Mucosa of descending colon (tissue), 3 donors: ENCODE data around the gene F7. TPM values are rescaled to one million over a fixed set of nuclear protein-coding genes. Genes with fewer than 3 reads are reported as not detected.
A peak's percentile ranks its signal among the peaks of the same experiment; 100 is the strongest.

ENCODE experiments used
- ATAC-seq: fragments of 200-7000 bp; cut with Tn5 transposase; one replicate; pipeline ENCODE4 v1.9.1; 2020; ENCODE audit warnings: mild to moderate bottlenecking, moderate library complexity
- DNase-seq, 3 donors: peaks; one replicate each; pipeline ENCODE4 v3.0.0-alpha.2; 2020
- H3K36me3 ChIP-seq: fragments of 200-600 bp; one replicate; pipeline ENCODE4 v1.8.0; 2021; ENCODE audit warnings: low read depth, mild to moderate bottlenecking
- H3K4me1 ChIP-seq: fragments of 200-600 bp; one replicate; pipeline ENCODE4 v1.8.0; 2021; ENCODE audit warnings: low read depth, mild to moderate bottlenecking
- H3K4me3 ChIP-seq: fragments of 200-600 bp; one replicate; pipeline ENCODE4 v1.8.0; 2021; ENCODE audit warnings: mild to moderate bottlenecking
- H3K9me3 ChIP-seq: fragments of 200-600 bp; one replicate; pipeline ENCODE4 v1.8.0; 2021; ENCODE audit warnings: mild to moderate bottlenecking
- intact Hi-C, 2 donors: fragments of 100-400 bp; cut with DNase I in 1 of 2; cut with micrococcal nuclease in 1 of 2; formaldehyde crosslinking; loops; one replicate each; pipeline versions ENCODE4 v1.11.0 to v1.11.1; 2022; cut with DNase I, micrococcal nuclease
- total RNA-seq, 3 donors: library from RNA; stranded (reverse); fragmentation: NEBNext Ultra II Directional in 2 of 3; extraction: Animal tissue kit (Norgen Biotek cat#: 25700) in 2 of 3; gene quantifications; one replicate each; pipeline versions ENCODE4 v1.2.1 to v1.2.4, GENCODE V29; 2021 to 2023
- TF ChIP-seq, protein P1 (sequence below): fragments of 200-600 bp; IDR thresholded peaks from one replicate; pipeline ENCODE4 v1.8.0; 2022; ENCODE audit warnings: antibody characterized with exemption, mild to moderate bottlenecking
- donor health status: DM: no; HTN: no; CAD: no; lungs with moderate emphysema.
- donor health status: DM: no; HTN: no; CAD: no.
- donor health status: DM: no; HTN: yes; CAD: no.

The F7 gene
- total RNA-seq, 3 donors from 2014 or later: 0.19 TPM; not detected in 2

DNA sequence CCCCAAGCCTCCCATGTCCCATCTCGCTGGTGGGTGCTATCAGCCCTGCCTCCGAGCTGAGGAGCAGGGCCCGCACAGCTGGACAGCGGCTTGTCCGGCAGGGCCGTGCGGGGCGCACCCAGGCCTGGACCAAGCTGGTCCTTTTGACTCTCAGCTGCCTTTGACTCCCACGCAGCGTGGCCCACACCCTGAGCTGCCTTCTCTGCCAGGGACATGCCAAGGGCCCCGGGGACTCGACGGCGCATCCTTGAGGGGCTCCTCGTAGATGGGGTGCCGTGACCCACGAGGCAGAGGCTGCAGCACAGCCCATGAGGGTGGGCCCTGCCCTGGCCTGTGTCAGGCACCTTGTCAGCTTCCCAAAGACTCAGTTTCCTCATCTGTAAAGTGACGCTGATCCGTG is 38.8 kb upstream of the F7 start:
- TF ChIP-seq, protein P1, sequence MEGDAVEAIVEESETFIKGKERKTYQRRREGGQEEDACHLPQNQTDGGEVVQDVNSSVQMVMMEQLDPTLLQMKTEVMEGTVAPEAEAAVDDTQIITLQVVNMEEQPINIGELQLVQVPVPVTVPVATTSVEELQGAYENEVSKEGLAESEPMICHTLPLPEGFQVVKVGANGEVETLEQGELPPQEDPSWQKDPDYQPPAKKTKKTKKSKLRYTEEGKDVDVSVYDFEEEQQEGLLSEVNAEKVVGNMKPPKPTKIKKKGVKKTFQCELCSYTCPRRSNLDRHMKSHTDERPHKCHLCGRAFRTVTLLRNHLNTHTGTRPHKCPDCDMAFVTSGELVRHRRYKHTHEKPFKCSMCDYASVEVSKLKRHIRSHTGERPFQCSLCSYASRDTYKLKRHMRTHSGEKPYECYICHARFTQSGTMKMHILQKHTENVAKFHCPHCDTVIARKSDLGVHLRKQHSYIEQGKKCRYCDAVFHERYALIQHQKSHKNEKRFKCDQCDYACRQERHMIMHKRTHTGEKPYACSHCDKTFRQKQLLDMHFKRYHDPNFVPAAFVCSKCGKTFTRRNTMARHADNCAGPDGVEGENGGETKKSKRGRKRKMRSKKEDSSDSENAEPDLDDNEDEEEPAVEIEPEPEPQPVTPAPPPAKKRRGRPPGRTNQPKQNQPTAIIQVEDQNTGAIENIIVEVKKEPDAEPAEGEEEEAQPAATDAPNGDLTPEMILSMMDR: no peak
- Histone ChIP-seq H3K4me3 (no peak overlapping the region), H3K9me3 (no peaks in the 10 kb centered on the region), H3K4me1 (no peaks in the 10 kb centered on the region), H3K36me3 (no peaks in the 10 kb centered on the region)
- ATAC-seq: no peak
- intact Hi-C loops: no loop called here
- peak in 1 of 3 donors; percentile 26 for DNase-seq

DNA sequence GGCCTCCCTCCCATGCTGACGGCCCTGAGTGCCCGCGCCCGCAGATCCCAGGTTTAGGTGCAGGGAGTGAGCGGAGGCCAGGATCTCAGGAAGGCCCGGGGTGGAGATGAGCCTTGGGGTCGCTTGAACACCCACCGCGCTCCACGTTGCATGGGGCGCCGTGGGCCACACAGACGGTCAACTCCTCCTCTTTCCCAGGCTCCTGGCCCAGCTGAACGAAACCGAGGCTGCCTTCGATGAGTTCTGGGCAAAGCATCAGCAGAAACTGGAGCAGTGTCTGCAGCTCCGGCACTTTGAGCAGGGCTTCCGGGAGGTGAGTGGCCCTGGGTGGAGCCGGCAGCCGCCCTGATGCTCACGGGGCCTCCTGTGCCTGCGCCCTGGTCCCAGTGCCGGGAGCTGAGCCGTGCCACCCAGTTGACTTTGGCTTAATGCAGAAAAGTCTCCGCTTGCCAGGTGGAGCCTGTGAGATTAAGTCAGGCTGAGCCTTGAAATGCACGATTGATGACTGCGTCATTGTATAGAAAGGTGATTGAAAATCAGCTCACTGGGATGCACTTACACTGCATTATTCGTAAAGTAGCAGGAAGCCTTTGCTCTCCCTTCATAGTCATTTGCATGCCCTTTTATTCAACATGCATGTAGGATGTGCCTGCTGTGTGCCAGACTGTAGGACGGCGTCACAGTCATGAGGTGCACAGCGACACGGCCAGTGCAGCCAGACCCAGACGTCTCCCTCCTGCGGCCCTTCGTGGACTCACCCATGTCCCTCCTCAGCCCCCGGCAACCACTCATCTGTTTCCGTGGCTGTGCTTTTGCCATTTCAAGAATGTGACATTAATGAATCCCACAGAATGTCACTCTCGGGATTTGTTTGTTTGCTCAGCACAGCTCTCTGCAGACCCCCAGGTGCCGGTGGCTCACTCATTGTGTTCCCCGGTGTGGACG is 35.5 kb upstream of the F7 start:
- Histone ChIP-seq H3K4me3 (no peak overlapping the region), H3K9me3 (no peaks in the 10 kb centered on the region), H3K4me1 (no peaks in the 10 kb centered on the region), H3K36me3 (no peaks in the 10 kb centered on the region)
- intact Hi-C loops: no loop called here
- peak in 1 of 3 donors; percentile 39 for DNase-seq
- TF ChIP-seq, protein P1: no peak
- ATAC-seq: no peak

DNA sequence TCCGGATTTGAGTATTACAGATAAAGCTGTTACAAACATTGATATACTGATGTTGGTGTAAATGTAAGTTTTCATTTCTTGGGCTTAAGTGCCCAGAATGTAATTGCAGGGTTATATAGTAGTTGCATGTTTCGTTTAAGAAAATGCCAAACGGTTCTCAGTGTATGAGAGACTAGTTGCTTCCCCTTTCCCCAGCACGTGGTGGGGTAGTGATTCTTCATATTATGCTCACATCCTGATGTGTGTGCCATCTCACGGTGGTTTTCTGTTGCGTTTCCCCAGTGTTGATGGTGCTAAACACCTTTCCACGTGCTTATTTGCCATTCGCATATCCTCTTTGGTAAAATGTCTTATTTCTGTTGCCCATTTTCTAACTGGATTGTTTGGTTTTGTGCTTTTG is 34.7 kb upstream of the F7 start:
- H3K36me3 ChIP-seq: no peaks in the 10 kb centered on the region
- H3K9me3 ChIP-seq: no peaks in the 10 kb centered on the region
- H3K4me3 ChIP-seq: no peak overlapping the region
- intact Hi-C loops: no loop called here
- H3K4me1 ChIP-seq: no peaks in the 10 kb centered on the region
- DNase-seq (no peak), ATAC-seq (no peak)
- TF ChIP-seq, protein P1: no peak

DNA sequence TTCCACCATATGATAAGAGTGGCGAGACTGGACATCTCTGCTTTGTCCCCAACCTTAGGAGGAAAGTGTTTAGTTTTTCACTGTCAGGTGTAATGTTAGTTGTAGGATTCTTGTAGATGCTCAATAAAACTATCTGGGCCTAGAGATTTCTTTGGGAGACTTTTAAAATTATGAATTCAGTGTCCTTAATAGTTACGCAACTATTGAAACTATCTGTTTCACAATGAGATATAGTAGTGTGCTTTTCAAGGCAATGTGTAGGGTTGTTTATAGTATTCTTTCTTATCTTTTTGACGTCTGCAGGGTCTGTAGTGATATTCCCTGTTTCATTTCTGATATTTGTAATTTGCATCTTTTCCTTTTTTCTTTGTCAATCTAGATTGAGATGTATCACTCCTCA is 33.2 kb upstream of the F7 start:
- no peak for ATAC-seq
- intact Hi-C loops: no loop called here
- H3K36me3 ChIP-seq: no peaks in the 10 kb centered on the region
- H3K9me3 ChIP-seq: no peaks in the 10 kb centered on the region
- no peak overlapping the region for H3K4me3 ChIP-seq
- H3K4me1 ChIP-seq: no peaks in the 10 kb centered on the region
- TF ChIP-seq, protein P1: no peak
- DNase-seq: no peak

DNA sequence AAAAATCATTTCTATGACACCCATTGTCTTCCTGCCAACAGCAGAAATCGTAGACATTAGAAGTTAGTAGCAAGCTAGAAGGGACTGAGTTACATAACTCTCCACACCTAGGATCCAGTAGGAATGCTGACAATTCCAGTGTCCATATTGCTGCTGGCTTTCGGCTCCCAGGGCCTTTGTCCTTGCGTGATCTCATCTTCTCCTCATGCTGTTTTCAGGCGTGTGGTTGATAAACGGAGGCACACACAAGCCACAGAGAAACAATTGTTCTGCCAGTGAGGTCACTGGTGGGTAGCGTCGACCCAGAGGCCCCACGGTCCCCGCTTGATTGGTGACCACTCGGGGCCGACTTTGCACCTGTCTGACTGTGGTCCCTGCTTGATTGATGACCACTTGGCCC is 31.6 kb upstream of the F7 start:
- H3K9me3 ChIP-seq: no peaks in the 10 kb centered on the region
- intact Hi-C loops: no loop called here
- H3K4me1 ChIP-seq: no peaks in the 10 kb centered on the region
- TF ChIP-seq, protein P1: no peak
- DNase-seq (peak in 1 of 3 donors; percentile 18), ATAC-seq (no peak)
- H3K4me3 ChIP-seq: no peak overlapping the region
- no peaks in the 10 kb centered on the region for H3K36me3 ChIP-seq
